GM12878 (cell line): ENCODE measurements around the gene ALDH1A3. TPM values are rescaled to one million over a fixed set of nuclear protein-coding genes. Genes with fewer than 3 reads are reported as not detected.

Source experiments
- ATAC-seq: fragments of 200-7000 bp; cut with Tn5 transposase; 3 replicates; pipeline ENCODE4 v1.9.1; 2020; ENCODE audit warnings: mild to moderate bottlenecking, moderate library complexity
- BruUV-seq: library from RNA; stranded (reverse); fragments of 400-500 nt; replicated peaks from 2 replicates; lab custom pipeline; 2021; lab: Mats Ljungman, UMichigan
- CTCF ChIA-PET: fragments of 300-600 bp; sonication (Branson Sonifier 250); formaldehyde crosslinking; extraction: SDS; loops from one replicate; lab custom pipeline; 2021; ENCODE audit warnings: inconsistent platforms; lab: Yijun Ruan, JAX
- POLR2A ChIA-PET: fragments of 350-600 bp; formaldehyde crosslinking; extraction: SDS; loops from one replicate; lab custom pipeline; 2021; ENCODE audit warnings: inconsistent platforms; lab: Charles Lee
- RAD21 ChIA-PET: fragments of 300-600 bp; sonication (Branson Sonifier 250); formaldehyde crosslinking; loops from one replicate; lab custom pipeline; 2023; ENCODE audit warnings: antibody characterized with exemption; ENCODE audit not compliant: unreplicated experiment; lab: Charles Lee
- SMC1A ChIA-PET: fragments of 300-600 bp; sonication (Branson Sonifier 250); formaldehyde crosslinking; loops from one replicate; lab custom pipeline; 2023; ENCODE audit not compliant: unreplicated experiment, uncharacterized antibody; lab: Charles Lee
- DNase-seq: peaks from one replicate; pipeline ENCODE4 v3.0.0-alpha.2; 2011; ENCODE audit warnings: low read depth, low spot score
- FAIRE-seq: peaks from 3 replicates; lab custom pipeline; 2011; peaks lifted over from hg19 to GRCh38; lab: Jason Lieb, UNC
- H2AFZ ChIP-seq: 2 replicates; pipeline ENCODE4 v1.6.0; 2011; ENCODE audit warnings: low read depth, low read length, control low read depth; ENCODE audit not compliant: control insufficient read depth
- H3K27ac ChIP-seq: 2 replicates; pipeline ENCODE4 v1.5.1; 2011; ENCODE audit warnings: control low read depth; ENCODE audit not compliant: control insufficient read depth, insufficient read depth
- H3K27me3 ChIP-seq, 2 experiments: replicated peaks in 1 of 2; 2 replicates each; pipeline versions ENCODE4 v1.6.0 to v1.6.1; 2011; ENCODE audit warnings: low read length in 1 of 2; ENCODE audit not compliant: control insufficient read depth in 2 of 2, insufficient read depth in 2 of 2
- H3K36me3 ChIP-seq, 2 experiments: 2 replicates each; pipeline ENCODE4 v1.5.1; 2011; ENCODE audit warnings: low read length in 1 of 2; ENCODE audit not compliant: control insufficient read depth in 2 of 2, insufficient read depth in 2 of 2
- H3K4me1 ChIP-seq: 2 replicates; pipeline ENCODE4 v1.6.1; 2011; ENCODE audit warnings: mild to moderate bottlenecking, low read length, moderate library complexity, mixed read lengths; ENCODE audit not compliant: control insufficient read depth, insufficient read depth
- H3K4me2 ChIP-seq: 2 replicates; pipeline ENCODE4 v1.6.0; 2011; ENCODE audit warnings: control low read depth; ENCODE audit not compliant: control insufficient read depth, insufficient read depth
- H3K4me3 ChIP-seq: fragments of 200-600 bp; sonication (generic); 2 replicates; pipeline ENCODE4 v1.5.1; 2016
- H3K79me2 ChIP-seq: 2 replicates; pipeline ENCODE4 v1.6.0; 2011; ENCODE audit warnings: low read length; ENCODE audit not compliant: control insufficient read depth, insufficient read depth
- H3K9ac ChIP-seq: 2 replicates; pipeline ENCODE4 v1.8.0; 2011; ENCODE audit warnings: low read length, control low read depth, mixed read lengths; ENCODE audit not compliant: control insufficient read depth, insufficient read depth
- H3K9me3 ChIP-seq: replicated peaks from 3 replicates; pipeline ENCODE4 v1.5.1; 2011; ENCODE audit warnings: mild to moderate bottlenecking, low read length; ENCODE audit not compliant: control insufficient read depth, insufficient read depth
- H4K20me1 ChIP-seq: 2 replicates; pipeline ENCODE4 v1.6.0; 2011; ENCODE audit not compliant: control insufficient read depth, insufficient read depth
- EZH2 ChIP-seq: IDR thresholded peaks from 2 replicates; pipeline ENCODE4 v1.6.1; 2012; ENCODE audit warnings: low read depth, mild to moderate bottlenecking, control low read depth, inconsistent platforms, low read length, borderline replicate concordance; ENCODE audit not compliant: control insufficient read depth
- MLLT1 ChIP-seq: fragments of 450-650 bp; IDR thresholded peaks from 2 replicates; pipeline ENCODE4 v1.6.1; 2016; ENCODE audit warnings: mild to moderate bottlenecking
- NFYB ChIP-seq: IDR thresholded peaks from 2 replicates; pipeline ENCODE4 v1.6.1; 2011; ENCODE audit warnings: low read depth, mild to moderate bottlenecking, low read length, improper control_type of control experiment, moderate library complexity; ENCODE audit not compliant: insufficient read depth
- NR2C1 ChIP-seq: fragments of 450-650 bp; IDR thresholded peaks from 2 replicates; pipeline ENCODE4 v1.6.1; 2017; ENCODE audit warnings: antibody characterized with exemption, mild to moderate bottlenecking, moderate library complexity
- SMAD5 ChIP-seq: IDR thresholded peaks from 2 replicates; pipeline ENCODE4 v1.6.1; 2016; ENCODE audit warnings: antibody characterized with exemption, low read depth
- ZBTB33 ChIP-seq: fragments of 450-650 bp; IDR thresholded peaks from 2 replicates; pipeline ENCODE4 v1.6.1; 2017; ENCODE audit warnings: mild to moderate bottlenecking
- WGBS: methylation state at CpG from one replicate; pipeline ENCODE4 v1.1.6; 2016; ENCODE audit warnings: low lambda C conversion rate; ENCODE audit not compliant: insufficient replicate concordance, insufficient coverage; ENCODE audit errors: missing lambda C conversion rate; 5-methylcytosine and 5-hydroxymethylcytosine counted together
- in situ Hi-C: fragments of 300-500 bp; cut with MboI; formaldehyde crosslinking; loops from 9 replicates; pipeline ENCODE4 v1.14.3; 2018; ENCODE audit warnings: mixed read lengths
- intact Hi-C: fragments of 100-400 bp; cut with micrococcal nuclease; formaldehyde crosslinking; loops from one replicate; pipeline ENCODE4 v1.14.2; 2022; ENCODE audit not compliant: unreplicated experiment
- polyA plus RNA-seq, 11 experiments: library from polyadenylated mRNA; depleted of rRNA in 4 of 11; unstranded in 6 of 11; stranded (reverse) in 5 of 11; fragments of >200 nt; fragmentation: Nextera tagmentation in 4 of 11; fragmentation: Illumina TruSeq in 1 of 11; extraction: Ambion mirVana in 4 of 11; extraction: Trizol in 1 of 11; gene quantifications; 1 replicate in 1 of 11; 2 replicates in 10 of 11; pipeline versions ENCODE4 v1.2.1 to v1.2.3, GENCODE V29; 2011 to 2016; ENCODE audit warnings: inconsistent platforms in 2 of 11, missing spikeins in 2 of 11, low read depth in 1 of 11
- total RNA-seq, 4 experiments: library from RNA; depleted of rRNA in 3 of 4; stranded (reverse); fragments of >200 nt in 3 of 4; fragmentation: Illumina TruSeq in 1 of 4; extraction: Trizol in 1 of 4; gene quantifications; 2 replicates each; pipeline versions ENCODE4 v1.2.1 to v1.2.3, GENCODE V29; 2013 to 2021

ALDH1A3 gene
- total and polyA plus RNA-seq, 10 of the 15 experiments (the other 5 are each of a cell fraction or from before 2014, with no cell fraction given) = 0.06 to 0.69 (median 0.18) TPM

GRCh38 chr15:100893261-100893963 lies 13.8 kb downstream of the ALDH1A3 start:
- no peak overlapping the region for H3K4me3 ChIP-seq
- WGBS = 43% methylated on average over 6 of the region's 6 CpGs
- no peaks in the 10 kb centered on the region for H3K9me3 ChIP-seq
- ChIA-PET SMC1A (interaction anchor here (1.0 kb wide), 1 partner anchor 11 kb away, joined by 3 read pairs; no protein-coding TSS in a partner anchor), CTCF (no interaction called here)
- no peaks in the 10 kb centered on the region for H3K36me3 ChIP-seq
- no peak for FAIRE-seq
- no peaks in the 10 kb centered on the region for H4K20me1 ChIP-seq
- TF ChIP-seq NFYB (no peak), NR2C1 (no peak), ZBTB33 (no peak), MLLT1 (no peak), SMAD5 (no peak), EZH2 (no peak)
- TF ChIP-seq, all 136 proteins: peak for 0
- Histone ChIP-seq H3K79me2 (no peaks in the 10 kb centered on the region), H3K27me3 (peaks cover 13% of the 10 kb centered on the region in 2 experiments), H2AFZ (no peak overlapping the region), H3K4me2 (no peak overlapping the region), H3K4me1 (no peaks in the 10 kb centered on the region), H3K9ac (no peak overlapping the region), H3K27ac (no peak overlapping the region)
- no peak for DNase-seq
- no TSS peak for BruUV-seq
- ChIA-PET RAD21 (no interaction called here), POLR2A (no interaction called here)
- ATAC-seq = no peak
- in situ Hi-C loops (no loop called here), intact Hi-C loops (no loop called here)
